H1 (cell line): ENCODE measurements around the gene AQP11. TPM values are rescaled to one million over a fixed set of nuclear protein-coding genes. Genes with fewer than 3 reads are reported as not detected.

Experiments used
- CTCF ChIA-PET: fragments of 300-600 bp; sonication (Branson Sonifier 250); formaldehyde crosslinking; loops from one replicate; lab custom pipeline; 2021; ENCODE audit not compliant: partially characterized antibody; lab: Charles Lee
- POLR2A ChIA-PET: fragments of 300-600 bp; sonication (Branson Sonifier 250); formaldehyde crosslinking; loops from one replicate; lab custom pipeline; 2021; ENCODE audit warnings: inconsistent platforms; ENCODE audit not compliant: partially characterized antibody; lab: Charles Lee
- DNase-seq, 2 experiments: peaks; one replicate each; pipeline versions ENCODE4 v3.0.0 to v3.0.0-alpha.2; 2010 to 2022; ENCODE audit warnings: low spot score in 2 of 2, low read depth in 1 of 2, mixed read lengths in 1 of 2
- FAIRE-seq: peaks from 2 replicates; lab custom pipeline; 2011; peaks lifted over from hg19 to GRCh38; lab: Jason Lieb, UNC
- H2AFZ ChIP-seq: 2 replicates; pipeline ENCODE4 v1.8.1; 2012; ENCODE audit warnings: low read length, inconsistent platforms
- H2AK5ac ChIP-seq: 2 replicates; pipeline ENCODE4 v1.6.1; 2013; ENCODE audit warnings: low read depth, low read length
- H2BK120ac ChIP-seq: replicated peaks from 2 replicates; pipeline ENCODE3; 2013; ENCODE audit warnings: low read depth, low read length, inconsistent platforms
- H2BK12ac ChIP-seq: 2 replicates; pipeline ENCODE4 v1.6.1; 2013; ENCODE audit warnings: low read depth, low read length
- H2BK15ac ChIP-seq: 2 replicates; pipeline ENCODE4 v1.6.1; 2013; ENCODE audit warnings: low read length
- H2BK20ac ChIP-seq: 2 replicates; pipeline ENCODE4 v1.6.1; 2013; ENCODE audit warnings: low read length
- H2BK5ac ChIP-seq: 2 replicates; pipeline ENCODE4 v1.6.1; 2013; ENCODE audit warnings: low read depth, low read length
- H3K14ac ChIP-seq: 2 replicates; pipeline ENCODE4 v1.6.1; 2013; ENCODE audit warnings: inconsistent platforms; ENCODE audit not compliant: insufficient read length
- H3K18ac ChIP-seq: 2 replicates; pipeline ENCODE4 v1.6.1; 2013; ENCODE audit warnings: low read length; ENCODE audit errors: extremely low read depth
- H3K23ac ChIP-seq: 2 replicates; pipeline ENCODE4 v1.6.1; 2013; ENCODE audit warnings: inconsistent platforms; ENCODE audit not compliant: insufficient read length
- H3K23me2 ChIP-seq: 2 replicates; pipeline ENCODE4 v1.6.1; 2013; ENCODE audit warnings: low read depth, low read length
- H3K27ac ChIP-seq: 2 replicates; pipeline ENCODE4 v1.6.1; 2011; ENCODE audit warnings: low read depth, low read length, inconsistent platforms
- H3K27me3 ChIP-seq, 4 experiments: replicated peaks in 1 of 4; 1 replicate in 1 of 4; 2 replicates in 3 of 4; pipeline versions ENCODE4 v1.6.1 to v1.8.1; 2011 to 2013; ENCODE audit warnings: low read length in 3 of 4, mild to moderate bottlenecking in 3 of 4, inconsistent platforms in 2 of 4, mixed read lengths in 2 of 4, moderate library complexity in 1 of 4; ENCODE audit not compliant: control insufficient read depth in 3 of 4, insufficient read depth in 3 of 4; ENCODE audit errors: extremely low read depth in 1 of 4
- H3K36me3 ChIP-seq, 4 experiments: 2 replicates each; pipeline versions ENCODE4 v1.6.1 to v1.8.1; 2011 to 2013; ENCODE audit warnings: mild to moderate bottlenecking in 4 of 4, low read length in 3 of 4, moderate library complexity in 2 of 4, control low read depth in 1 of 4, inconsistent platforms in 1 of 4; ENCODE audit not compliant: insufficient read depth in 4 of 4, control insufficient read depth in 2 of 4
- H3K4ac ChIP-seq: replicated peaks from 2 replicates; pipeline ENCODE3; 2013; ENCODE audit warnings: low read length, low read depth, mixed read lengths, inconsistent platforms; ENCODE audit not compliant: insufficient read length
- H3K4me1 ChIP-seq, 4 experiments: replicated peaks in 1 of 4; 1 replicate in 1 of 4; 2 replicates in 3 of 4; pipeline versions ENCODE4 v1.6.1 to v1.8.1; 2011 to 2013; ENCODE audit warnings: low read length in 3 of 4, inconsistent platforms in 2 of 4, mixed read lengths in 1 of 4; ENCODE audit not compliant: insufficient read depth in 4 of 4, control insufficient read depth in 3 of 4
- H3K4me2 ChIP-seq, 2 experiments: 2 replicates each; pipeline versions ENCODE4 v1.6.1 to v1.8.1; 2011 to 2013; ENCODE audit warnings: low read depth in 2 of 2, low read length in 2 of 2, control low read depth in 1 of 2, inconsistent platforms in 1 of 2, mild to moderate bottlenecking in 1 of 2; ENCODE audit not compliant: insufficient read depth in 1 of 2
- H3K4me3 ChIP-seq, 4 experiments: fragments of 200-600, 300-600 bp in 1 of 4; sonication (generic), shearing (Covaris generic), sonication (Bioruptor Twin) in 1 of 4; 2 replicates each; pipeline versions ENCODE4 v1.5.1 to v1.8.1; 2011 to 2016; ENCODE audit warnings: low read length in 4 of 4, low read depth in 3 of 4, control low read depth in 2 of 4, inconsistent platforms in 2 of 4, mild to moderate bottlenecking in 2 of 4, mixed read lengths in 1 of 4, moderate library complexity in 1 of 4; ENCODE audit not compliant: insufficient read depth in 2 of 4; ENCODE audit errors: extremely low read depth in 1 of 4
- H3K56ac ChIP-seq: replicated peaks from 2 replicates; pipeline ENCODE3; 2013; ENCODE audit warnings: low read depth, mild to moderate bottlenecking, mixed read lengths, low read length, inconsistent platforms; ENCODE audit not compliant: insufficient read length
- H3K79me1 ChIP-seq: 2 replicates; pipeline ENCODE4 v1.6.1; 2013; ENCODE audit warnings: low read depth, low read length, control low read depth
- H3K79me2 ChIP-seq, 2 experiments: 2 replicates each; pipeline versions ENCODE4 v1.6.1 to v1.8.1; 2012 to 2013; ENCODE audit warnings: low read length in 2 of 2, mild to moderate bottlenecking in 2 of 2, inconsistent platforms in 1 of 2; ENCODE audit not compliant: insufficient read depth in 2 of 2, control insufficient read depth in 1 of 2
- H3K9ac ChIP-seq, 4 experiments: replicated peaks in 1 of 4; 1 replicate in 1 of 4; 2 replicates in 3 of 4; pipeline versions ENCODE4 v1.6.1 to v1.8.1; 2011 to 2013; ENCODE audit warnings: low read depth in 3 of 4, low read length in 3 of 4, control low read depth in 2 of 4, mild to moderate bottlenecking in 2 of 4, moderate library complexity in 2 of 4, inconsistent platforms in 1 of 4; ENCODE audit errors: extremely low read depth in 1 of 4
- H3K9me3 ChIP-seq, 2 experiments: 2 replicates each; pipeline versions ENCODE4 v1.6.1 to v1.8.1; 2012 to 2013; ENCODE audit warnings: mild to moderate bottlenecking in 2 of 2, moderate library complexity in 2 of 2, control low read depth in 1 of 2, inconsistent platforms in 1 of 2, low read depth in 1 of 2, low read length in 1 of 2, mixed read lengths in 1 of 2; ENCODE audit not compliant: insufficient read depth in 2 of 2
- H4K20me1 ChIP-seq, 2 experiments: replicated peaks in 1 of 2; 2 replicates each; pipeline versions ENCODE3 to v1.8.1; 2011 to 2013; ENCODE audit warnings: inconsistent platforms in 2 of 2, low read length in 2 of 2, mild to moderate bottlenecking in 1 of 2; ENCODE audit not compliant: insufficient read depth in 2 of 2, control insufficient read depth in 1 of 2
- H4K5ac ChIP-seq: 2 replicates; pipeline ENCODE4 v1.6.1; 2013; ENCODE audit warnings: low read length, low read depth, mixed read lengths, inconsistent platforms; ENCODE audit not compliant: insufficient read length
- H4K8ac ChIP-seq: 2 replicates; pipeline ENCODE4 v1.8.0; 2013; ENCODE audit warnings: mild to moderate bottlenecking, moderate library complexity, low read length, inconsistent platforms; ENCODE audit not compliant: insufficient read depth; ENCODE audit errors: extremely low read depth
- H4K91ac ChIP-seq: replicated peaks from 2 replicates; pipeline ENCODE3; 2013; ENCODE audit warnings: low read length, mixed read lengths, inconsistent platforms; ENCODE audit not compliant: insufficient read length
- ASH2L ChIP-seq: fragments of 200-600, 300-600 bp; sonication (generic); IDR thresholded peaks from one replicate; pipeline ENCODE4 v1.7.1; 2017; ENCODE audit warnings: low read length
- CBX8 ChIP-seq: fragments of 300-800, 300-1000 bp; sonication (generic); IDR thresholded peaks from 2 replicates; pipeline ENCODE4 v1.7.1; 2016; ENCODE audit warnings: low read depth, low read length, borderline replicate concordance
- JUND ChIP-seq: IDR thresholded peaks from 2 replicates; pipeline ENCODE4 v1.6.1; 2011; ENCODE audit warnings: mild to moderate bottlenecking, improper control_type of control experiment, low read length
- KDM5A ChIP-seq: fragments of 200-600 bp; IDR thresholded peaks from 2 replicates; pipeline ENCODE4 v1.7.1; 2012; ENCODE audit warnings: mild to moderate bottlenecking, low read length, inconsistent platforms, mixed read lengths
- WGBS, 2 experiments: shearing (Covaris generic) in 1 of 2; methylation state at CpG; one replicate each; pipeline versions ENCODE4 v1.1.6 to v1.1.7; 2013 to 2015; ENCODE audit warnings: low lambda C conversion rate in 2 of 2, mixed read lengths in 2 of 2, inconsistent platforms in 1 of 2, low coverage in 1 of 2, missing lambda C conversion rate in 1 of 2; ENCODE audit not compliant: insufficient replicate concordance in 2 of 2, insufficient coverage in 1 of 2, insufficient read length in 1 of 2; ENCODE audit errors: extremely low coverage in 1 of 2, missing lambda C conversion rate in 1 of 2; 5-methylcytosine and 5-hydroxymethylcytosine counted together
- polyA plus RNA-seq, 7 experiments: library from polyadenylated mRNA; depleted of rRNA in 3 of 7; stranded (reverse) in 5 of 7; unstranded in 2 of 7; fragments of >200 nt in 5 of 7; fragments of 200-250 nt in 2 of 7; gene quantifications; 1 replicate in 5 of 7; 2 replicates in 1 of 7; 4 replicates in 1 of 7; pipeline versions ENCODE4 v1.2.1 to v1.2.3, GENCODE V29; 2011 to 2013; ENCODE audit warnings: missing spikeins in 2 of 7, mixed read lengths in 2 of 7
- total RNA-seq: library from RNA; stranded (reverse); fragmentation: NEBNext Ultra II Directional; extraction: Animal tissue kit (Norgen Biotek cat#: 25700); gene quantifications from 2 replicates; pipeline ENCODE4 v1.2.1, GENCODE V29; 2021

Gene AQP11
- total and polyA plus RNA-seq, 2 of the 8 experiments (the other 6 are each of a cell fraction or from before 2014, with no cell fraction given), result 1.1 to 1.6 TPM

- WGBS, 2 experiments, result 86% methylated on average over 7 of the region's 7 CpGs; no CpG with 5 or more reads in 1 of the 2 experiments
- FAIRE-seq, result no peak
Measured at GRCh38 chr11:77656362-77656761, 66.6 kb downstream of the AQP11 start.

More at GRCh38 chr11:77656362-77656761, 66.6 kb downstream of the AQP11 start:
- Histone ChIP-seq H3K4ac (no peak overlapping the region), H2AK5ac (no peak overlapping the region), H3K9me3 (no peaks in the 10 kb centered on the region), H2BK120ac (no peak overlapping the region), H3K4me3 (no peak overlapping the region), H2BK5ac (no peak overlapping the region), H3K36me3 (no peaks in the 10 kb centered on the region), H4K8ac (no peak overlapping the region), H4K20me1 (no peaks in the 10 kb centered on the region), H3K18ac (no peak overlapping the region), H3K9ac (no peak overlapping the region), H3K56ac (no peak overlapping the region), H3K27me3 (no peaks in the 10 kb centered on the region), H3K79me1 (no peaks in the 10 kb centered on the region), H2BK20ac (no peak overlapping the region), H3K27ac (no peak overlapping the region), H4K5ac (no peak overlapping the region), H3K23ac (no peak overlapping the region), H2BK12ac (no peak overlapping the region), H2AFZ (peak overlapping the region; percentile 86; the same call in 1 of the 2 replicates), H4K91ac (no peak overlapping the region), H3K4me1 (no peaks in the 10 kb centered on the region), H3K14ac (no peak overlapping the region), H3K23me2 (no peaks in the 10 kb centered on the region; the same call in 1 of the 2 replicates), H2BK15ac (no peak overlapping the region), H3K4me2 (no peak overlapping the region), H3K79me2 (no peaks in the 10 kb centered on the region)
- CTCF ChIA-PET, result no interaction called here
- TF ChIP-seq JUND (no peak), KDM5A (no peak), CBX8 (no peak), ASH2L (no peak)
- no peak for DNase-seq
- POLR2A ChIA-PET, result no interaction called here
